HG03469 (cell line): ENCODE data around the gene DIMT1.

Experiments
- ATAC-seq: cut with Tn5 transposase; IDR thresholded peaks from one replicate; pipeline ENCODE4 v1.9.1; 2021; ENCODE audit warnings: mild to moderate bottlenecking, moderate library complexity, moderate number of reproducible peaks; ENCODE audit not compliant: unreplicated experiment

DIMT1 gene

GRCh38 chr5:62403411-62404250 lies at the start of gene DIMT1:
Gene DIMT1, minus strand, starts transcription at chr5:62403905. Its CDS starts 133 bp downstream, at chr5:62403772.
- ATAC-seq = peak; percentile 93

- ATAC-seq = no peak
Observed at GRCh38 chr5:62450259-62450658, 46.6 kb upstream of the DIMT1 start.

DNA sequence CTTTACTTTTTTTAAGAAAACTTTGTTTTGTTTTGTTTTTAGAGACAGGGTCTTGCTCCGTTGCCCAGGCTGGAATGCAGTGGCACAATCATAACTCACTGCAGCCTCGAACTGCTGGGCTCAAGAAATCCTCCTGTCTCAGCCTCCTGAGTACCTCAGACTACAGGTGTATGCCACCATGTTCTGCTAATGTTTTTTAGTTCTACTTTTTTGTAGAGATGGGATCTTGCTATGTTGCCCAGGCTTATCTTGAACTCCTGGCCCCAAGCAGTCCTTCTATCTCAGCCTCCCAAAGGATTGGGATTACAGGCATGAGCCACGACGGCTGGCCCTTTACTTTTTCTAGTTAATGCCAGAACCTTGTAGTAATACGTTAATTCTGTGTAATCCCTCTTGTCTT lies 44.8 kb upstream of the DIMT1 start:
- no peak for ATAC-seq

DNA sequence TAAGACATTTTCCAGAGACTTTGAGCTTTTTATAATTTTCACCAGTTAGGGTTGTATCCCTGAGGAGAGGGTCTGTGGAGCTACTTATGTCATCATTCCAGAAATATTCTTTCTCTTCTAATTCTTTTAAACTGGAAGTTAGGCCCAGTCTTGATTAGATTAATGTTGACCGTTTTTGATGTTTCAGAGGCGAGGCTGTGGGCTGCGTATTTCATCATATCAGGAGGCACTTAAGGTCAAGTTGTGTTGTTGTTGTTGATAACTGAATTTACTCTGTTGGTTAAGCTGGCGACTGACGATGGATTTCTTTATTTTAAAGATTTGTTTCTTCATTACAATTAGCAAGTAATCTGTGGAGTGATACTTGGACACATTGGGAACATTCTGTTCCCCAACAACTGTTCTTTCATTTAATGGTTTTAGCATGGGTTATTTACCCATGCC lies 28.9 kb upstream of the DIMT1 start:
- no peak for ATAC-seq

GRCh38 chr5:62431735-62432620 lies 28.3 kb upstream of the DIMT1 start:
- no peak for ATAC-seq

DNA sequence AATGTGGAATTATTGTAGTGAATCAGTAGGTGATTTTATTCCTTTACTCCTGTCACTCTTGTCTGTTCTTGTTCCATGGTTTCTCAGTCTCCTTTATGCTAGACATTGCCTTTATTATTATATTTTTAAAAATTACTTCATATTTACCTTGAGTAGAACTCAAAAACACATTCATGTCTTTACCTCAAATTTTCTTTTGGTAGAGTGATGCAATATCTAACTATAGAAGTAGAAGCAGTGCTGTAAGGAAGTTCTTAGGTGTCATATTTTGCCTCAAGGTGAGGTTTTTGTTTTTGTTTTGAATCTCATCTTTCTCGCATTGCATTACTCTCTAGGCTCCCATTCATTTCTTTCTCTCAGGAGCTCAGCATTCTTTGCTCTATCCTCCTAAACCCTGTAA lies 21.1 kb upstream of the DIMT1 start:
- no peak for ATAC-seq

DNA sequence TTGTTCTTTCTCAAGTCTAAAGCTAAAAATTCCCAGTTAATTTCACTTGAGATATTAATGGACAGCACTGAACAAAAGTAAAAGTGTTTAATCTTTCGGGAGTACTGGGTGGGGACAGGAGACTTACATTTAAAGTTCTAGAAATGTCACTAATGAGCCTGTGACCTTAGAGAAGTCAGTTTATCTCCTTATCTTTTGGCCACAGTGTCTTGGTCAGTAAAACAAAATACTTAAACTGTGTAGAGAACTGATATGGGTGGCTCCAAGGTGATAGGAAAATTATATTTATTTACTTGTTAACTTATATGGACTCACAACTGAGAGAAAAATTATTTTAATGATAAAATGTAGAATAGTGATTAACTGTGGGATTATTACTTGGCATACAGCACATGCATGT lies 17.7 kb upstream of the DIMT1 start:
- ATAC-seq = no peak

DNA sequence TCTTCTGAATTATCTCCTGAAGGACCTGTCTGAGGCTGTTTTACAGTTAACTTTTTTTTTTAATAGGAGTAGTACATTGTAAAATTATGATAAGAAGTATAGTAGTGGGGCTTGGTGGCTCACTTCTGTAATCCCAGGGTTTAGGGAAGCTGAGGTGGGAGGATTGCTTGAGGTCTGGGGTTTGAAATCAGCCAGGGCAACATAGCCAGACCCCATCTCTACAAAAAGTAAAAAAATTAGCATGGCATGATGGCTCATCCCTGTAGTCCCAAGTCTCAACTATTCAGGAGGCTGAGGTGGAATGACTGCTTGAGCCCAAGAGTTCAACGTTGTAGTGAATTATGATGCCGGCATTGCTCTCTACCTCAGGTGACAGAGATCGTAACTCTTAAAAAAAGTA lies 15.9 kb upstream of the DIMT1 start:
- no peak for ATAC-seq

DNA sequence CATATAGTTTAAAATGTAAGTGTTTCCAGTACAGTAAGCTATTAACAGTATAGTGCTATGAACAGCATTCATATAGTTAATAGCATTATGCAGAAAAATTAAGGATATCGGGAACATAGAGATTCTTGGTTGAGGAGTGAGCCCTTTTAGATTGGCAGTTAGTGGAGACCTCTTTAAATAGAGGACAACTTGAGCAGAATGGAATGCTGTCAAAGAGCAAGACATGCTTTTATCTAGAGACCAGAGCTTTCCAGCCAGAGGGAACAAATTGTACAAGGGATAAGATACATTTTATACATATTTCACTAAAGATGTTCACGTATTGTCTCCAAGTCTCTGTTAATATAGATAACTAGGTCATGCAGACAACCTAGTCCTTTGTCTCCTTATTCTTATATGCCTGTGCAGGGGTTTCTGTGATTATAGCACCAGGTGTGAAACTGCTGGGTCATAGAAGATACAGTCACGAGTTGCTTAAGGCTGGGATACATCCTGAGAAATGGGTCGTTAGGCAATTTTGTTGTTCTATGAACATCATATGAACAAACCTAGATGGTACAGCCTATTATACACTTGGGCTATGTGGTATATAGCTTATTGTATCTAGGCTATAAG lies 14.9 kb upstream of the DIMT1 start:
- ATAC-seq = no peak

GRCh38 chr5:62413711-62414110 lies 10.0 kb upstream of the DIMT1 start:
- no peak for ATAC-seq

GRCh38 chr5:62412549-62413329 lies 9.0 kb upstream of the DIMT1 start, which contains the start of gene IPO11:
Gene IPO11, plus strand, starts transcription at chr5:62412763. Its CDS starts 24,517 bp downstream, at chr5:62437280.
- peak; percentile 93 for ATAC-seq

GRCh38 chr5:62395210-62395950 lies 8.3 kb downstream of the DIMT1 start:
- ATAC-seq = no peak

GRCh38 chr5:62386824-62387223 lies 16.9 kb downstream of the DIMT1 start:
- ATAC-seq = no peak

DNA sequence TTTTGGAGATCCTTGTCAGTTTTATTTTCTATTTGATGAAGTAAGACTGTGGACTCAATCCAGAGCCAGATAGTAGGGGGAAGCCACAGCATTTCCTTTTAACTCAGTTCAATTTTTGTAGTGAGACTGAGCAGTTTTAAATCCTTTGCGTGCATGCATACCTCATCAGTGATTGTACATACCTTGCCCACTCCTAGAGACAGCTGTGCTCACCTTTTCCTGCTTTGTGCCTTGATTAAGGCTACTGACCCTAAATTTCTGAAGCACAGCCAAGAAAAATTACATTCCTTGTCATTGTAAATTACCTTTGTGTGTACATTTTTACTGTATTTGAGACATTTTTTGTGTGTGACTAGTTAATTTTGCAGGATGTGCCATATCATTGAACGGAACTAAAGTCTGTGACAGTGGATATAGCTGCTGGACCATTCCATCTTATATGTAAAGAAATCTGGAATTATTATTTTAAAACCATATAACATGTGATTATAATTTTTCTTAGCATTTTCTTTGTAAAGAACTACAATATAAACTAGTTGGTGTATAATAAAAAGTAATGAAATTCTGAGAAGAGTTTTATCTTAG lies 17.8 kb downstream of the DIMT1 start:
- ATAC-seq = no peak

DNA sequence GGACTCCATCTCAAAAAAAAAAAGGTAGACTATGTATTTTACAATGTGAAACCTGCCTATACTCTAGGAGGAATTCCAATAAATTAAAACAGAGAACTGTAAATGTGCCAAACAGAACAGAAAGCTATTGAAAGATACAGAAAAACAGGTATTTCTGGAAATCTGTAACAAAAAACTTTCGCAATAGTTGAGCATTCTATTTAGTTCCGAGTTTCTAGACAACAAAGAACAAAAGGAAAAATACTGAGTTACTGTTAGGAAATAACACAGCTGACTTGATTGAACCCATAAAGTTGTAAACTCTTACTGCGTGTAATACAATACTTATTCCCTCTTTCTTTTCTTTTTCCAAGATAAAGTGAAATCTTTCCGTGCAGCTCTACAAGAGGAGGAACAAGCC lies 18.6 kb downstream of the DIMT1 start:
- no peak for ATAC-seq

- ATAC-seq = no peak
Observed at GRCh38 chr5:62376064-62376463, 27.6 kb downstream of the DIMT1 start.

GRCh38 chr5:62375627-62376026 lies 28.1 kb downstream of the DIMT1 start:
- no peak for ATAC-seq

DNA sequence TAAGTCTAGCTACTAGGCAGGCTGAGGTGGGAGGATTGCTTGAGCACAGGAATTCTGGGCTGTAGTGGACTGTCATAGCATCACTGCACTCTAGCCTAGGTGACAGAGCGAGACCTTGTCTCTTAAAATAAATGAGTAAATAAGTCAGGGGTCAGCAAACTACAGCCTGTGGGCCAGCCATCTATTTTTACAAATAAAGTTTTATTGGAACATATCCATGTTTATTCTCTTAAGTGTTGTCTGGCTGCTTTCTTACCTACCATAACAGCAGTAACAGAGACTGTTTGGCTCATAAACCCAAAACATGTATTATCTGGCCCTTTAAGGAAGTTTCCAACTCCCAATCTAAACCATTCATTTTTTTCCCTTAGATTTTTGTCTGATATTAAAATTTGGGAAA lies 29.6 kb downstream of the DIMT1 start:
- no peak for ATAC-seq

GRCh38 chr5:62373382-62373781 lies 30.3 kb downstream of the DIMT1 start:
- no peak for ATAC-seq
